Esophagus (tissue), 2 donors: ENCODE measurements around the gene CLDN25. TPM values are rescaled to one million over a fixed set of nuclear protein-coding genes. Genes with fewer than 3 reads are reported as not detected.
"Not testable (repeated sequence)": the region's sequence is repeated elsewhere in the genome, so short reads cannot be mapped to it uniquely, and the experiment has no call there.

Experiments used
- H3K27ac ChIP-seq, 2 donors: one replicate each; pipeline ENCODE4 v1.5.1; 2013; ENCODE audit warnings: low read depth in 2 of 2, mild to moderate bottlenecking in 2 of 2, inconsistent platforms in 1 of 2, low read length in 1 of 2, moderate library complexity in 1 of 2
- H3K27me3 ChIP-seq, 2 donors: one replicate each; pipeline ENCODE4 v1.6.1; 2013; ENCODE audit warnings: low read length in 2 of 2, control low read depth in 1 of 2, mild to moderate bottlenecking in 1 of 2; ENCODE audit not compliant: insufficient read depth in 2 of 2, control insufficient read depth in 1 of 2
- H3K36me3 ChIP-seq, 2 donors: one replicate each; pipeline ENCODE4 v1.6.1; 2013; ENCODE audit warnings: low read length in 1 of 2; ENCODE audit not compliant: control insufficient read depth in 2 of 2, insufficient read depth in 2 of 2
- H3K4me1 ChIP-seq, 2 donors: one replicate each; pipeline ENCODE4 v1.6.1; 2013; ENCODE audit warnings: low read length in 1 of 2; ENCODE audit not compliant: control insufficient read depth in 2 of 2, insufficient read depth in 2 of 2
- H3K4me3 ChIP-seq, 2 donors: one replicate each; pipeline ENCODE4 v1.5.1; 2013; ENCODE audit warnings: low read length in 2 of 2, mild to moderate bottlenecking in 2 of 2, low read depth in 1 of 2, moderate library complexity in 1 of 2
- H3K9me3 ChIP-seq, 2 donors: one replicate each; pipeline ENCODE4 v1.6.1; 2013; ENCODE audit warnings: mild to moderate bottlenecking in 2 of 2, low read depth in 1 of 2, low read length in 1 of 2, moderate library complexity in 1 of 2; ENCODE audit not compliant: control insufficient read depth in 2 of 2, insufficient read depth in 1 of 2
- WGBS, 2 donors: extraction: QIAGEN DNeasy Blood & Tissue Kit; methylation state at CpG; one replicate each; pipeline ENCODE4 v1.1.7; 2013; 5-methylcytosine and 5-hydroxymethylcytosine counted together
- polyA plus RNA-seq, 2 donors: library from polyadenylated mRNA; stranded (reverse); fragments of 200-250 nt; gene quantifications; one replicate each; pipeline ENCODE4 v1.2.3, GENCODE V29; 2013
- donor health status: healthy with polysubstance abuse.
- donor health status: Bipolar disorder and iron deficiency.

Gene CLDN25
- polyA plus RNA-seq, 2 donors = not detected

GRCh38 chr11:113773416-113774173 lies 6.0 kb upstream of the CLDN25 start, which contains the start of gene ZW10:
ZW10 (minus strand) TSS chr11:113773692; CDS start chr11:113773666, 26 bp downstream.
- Histone ChIP-seq H3K27me3 (no peaks in the 10 kb centered on the region), H3K36me3 (no peaks in the 10 kb centered on the region), H3K9me3 (no peaks in the 10 kb centered on the region), H3K4me1 (no peaks in the 10 kb centered on the region), H3K4me3 (peak within 1 kb of the TSS; percentile 82 to 95), H3K27ac (peak within 1 kb of the TSS; percentile 77 to 92)
- WGBS, 2 donors = 0 to 1% methylated on average over 46 of the region's 46 CpGs

GRCh38 chr11:113774174-113774503 lies 5.5 kb upstream of the CLDN25 start:
- Histone ChIP-seq H3K27ac (no peak overlapping the region), H3K9me3 (no peaks in the 10 kb centered on the region), H3K4me3 (peak overlapping the region in 1 of 2 donors; percentile 95), H3K27me3 (no peaks in the 10 kb centered on the region), H3K36me3 (no peaks in the 10 kb centered on the region), H3K4me1 (no peaks in the 10 kb centered on the region)
- WGBS, 2 donors = 0% methylated on average over 1 of the region's 1 CpG

- no peak overlapping the region for H3K4me3 ChIP-seq
- H3K4me1 ChIP-seq = no peaks in the 10 kb centered on the region
- H3K27me3 ChIP-seq = no peaks in the 10 kb centered on the region
- WGBS, 2 donors = 31 to 38% methylated on average over 11 of the region's 11 CpGs
- H3K27ac ChIP-seq = peak overlapping the region; percentile 60 to 86
- H3K36me3 ChIP-seq = no peaks in the 10 kb centered on the region
- H3K9me3 ChIP-seq = no peaks in the 10 kb centered on the region
Measured at GRCh38 chr11:113778111-113778910, 1.3 kb upstream of the CLDN25 start.

GRCh38 chr11:113781682-113782081 lies 2.1 kb downstream of the CLDN25 start:
- no peak overlapping the region for H3K27ac ChIP-seq
- WGBS, 2 donors = 63 to 68% methylated on average over 5 of the region's 5 CpGs

GRCh38 chr11:113782134-113782533 lies 2.5 kb downstream of the CLDN25 start:
- no peaks in the 10 kb centered on the region for H3K4me1 ChIP-seq
- no peaks in the 10 kb centered on the region for H3K27me3 ChIP-seq
- WGBS, 2 donors = 55 to 56% methylated on average over 1 of the region's 1 CpG
- H3K9me3 ChIP-seq = no peaks in the 10 kb centered on the region
- H3K36me3 ChIP-seq = no peaks in the 10 kb centered on the region
- no peak overlapping the region for H3K27ac ChIP-seq
- no peak overlapping the region for H3K4me3 ChIP-seq

More at GRCh38 chr11:113781682-113782081, 2.1 kb downstream of the CLDN25 start:
- no peaks in the 10 kb centered on the region for H3K4me1 ChIP-seq
- no peaks in the 10 kb centered on the region for H3K27me3 ChIP-seq
- H3K36me3 ChIP-seq = no peaks in the 10 kb centered on the region
- H3K4me3 ChIP-seq = no peak overlapping the region
- no peaks in the 10 kb centered on the region for H3K9me3 ChIP-seq

GRCh38 chr11:113789016-113789415 lies 9.4 kb downstream of the CLDN25 start:
- H3K4me1 ChIP-seq, H3K36me3 ChIP-seq, H3K9me3 ChIP-seq, H3K27me3 ChIP-seq, H3K4me3 ChIP-seq, H3K27ac ChIP-seq: not testable (repeated sequence)
- WGBS, 2 donors = 90% methylated on average over 22 of the region's 22 CpGs

GRCh38 chr11:113789675-113790320 lies 10.2 kb downstream of the CLDN25 start:
- Histone ChIP-seq H3K9me3 (no peaks in the 10 kb centered on the region), H3K27ac (no peak overlapping the region), H3K4me1 (no peaks in the 10 kb centered on the region), H3K27me3 (no peaks in the 10 kb centered on the region), H3K36me3 (no peaks in the 10 kb centered on the region), H3K4me3 (no peak overlapping the region)
- WGBS, 2 donors = 87 to 90% methylated on average over 35 of the region's 35 CpGs

- no peak overlapping the region for H3K4me3 ChIP-seq
- H3K27ac ChIP-seq = no peak overlapping the region
- no peaks in the 10 kb centered on the region for H3K4me1 ChIP-seq
- H3K9me3 ChIP-seq = no peaks in the 10 kb centered on the region
- WGBS, 2 donors = 64 to 66% methylated on average over 3 of the region's 3 CpGs
- H3K36me3 ChIP-seq = peaks cover 0 to 4% of the 10 kb centered on the region in 2 donors
- no peaks in the 10 kb centered on the region for H3K27me3 ChIP-seq
Measured at GRCh38 chr11:113796663-113797259, 17.2 kb downstream of the CLDN25 start.

- H3K27me3 ChIP-seq = no peaks in the 10 kb centered on the region
- H3K36me3 ChIP-seq = peaks cover 8 to 11% of the 10 kb centered on the region in 2 donors
Measured at GRCh38 chr11:113802621-113803020, 23.0 kb downstream of the CLDN25 start.

More at GRCh38 chr11:113802621-113803020, 23.0 kb downstream of the CLDN25 start:
- Histone ChIP-seq H3K4me3 (no peak overlapping the region), H3K4me1 (no peaks in the 10 kb centered on the region), H3K9me3 (no peaks in the 10 kb centered on the region), H3K27ac (no peak overlapping the region)
